ENCODE data around the gene RRAS2.

The RRAS2 gene

DNA sequence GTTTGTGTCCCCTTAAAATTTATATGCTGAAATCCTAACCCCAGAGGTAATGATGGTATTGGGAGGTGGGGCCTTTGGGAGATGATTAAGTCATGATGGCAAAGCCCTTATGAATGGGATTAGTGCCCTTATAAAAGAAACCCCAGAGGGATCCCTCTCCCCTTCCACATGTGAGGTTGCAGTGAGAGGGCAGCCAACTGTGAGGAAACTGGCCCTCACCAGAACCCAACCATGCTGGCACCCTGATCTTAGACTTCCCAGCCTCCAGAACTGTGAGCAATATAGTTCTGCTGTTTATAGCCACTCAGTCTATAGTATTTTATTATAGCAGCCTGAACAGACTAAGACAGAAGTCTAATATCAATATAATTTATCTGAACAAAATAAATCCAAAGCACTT lies 27.1 kb upstream of the RRAS2 start:
- Histone ChIP-seq H3K9me3 (ENCODE audit: control insufficient read depth, insufficient read depth, low read length) (no peaks in the 10 kb centered on the region), H3K27ac (ENCODE audit: low read length) (no peak overlapping the region), H3K27me3 (ENCODE audit: control insufficient read depth, insufficient read depth, low read length) (no peaks in the 10 kb centered on the region; the same call in 1 of the 2 replicates), H3K4me3 (ENCODE audit: low read length) (no peak overlapping the region), H3K36me3 (ENCODE audit: control insufficient read depth, insufficient read depth, low read length) (no peaks in the 10 kb centered on the region), H3K4me1 (ENCODE audit: control insufficient read depth, insufficient read depth, low read length) (no peaks in the 10 kb centered on the region)
- DNase-seq (ENCODE audit: low read depth, low spot score) = no peak

DNA sequence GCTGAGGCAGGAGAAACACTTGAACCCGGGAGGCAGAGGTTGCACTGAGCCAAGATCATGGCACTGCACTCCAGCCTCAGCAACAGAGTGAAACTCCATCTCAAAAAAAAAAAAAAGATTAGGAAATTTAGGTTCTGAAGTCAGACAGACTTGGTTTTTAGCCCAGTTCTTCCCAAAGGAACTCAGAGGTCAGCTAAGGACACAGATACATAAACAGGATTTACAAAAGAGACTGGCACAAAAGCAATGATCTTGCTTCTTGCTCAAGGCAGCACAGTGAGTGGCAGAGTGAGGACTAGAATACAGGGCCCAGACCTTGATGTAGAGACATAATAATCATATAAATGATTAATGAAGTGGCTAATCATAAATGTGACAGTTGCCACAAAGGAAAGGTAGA lies 25.4 kb upstream of the RRAS2 start:
- Histone ChIP-seq H3K4me3 (ENCODE audit: low read length) (no peak overlapping the region), H3K9me3 (ENCODE audit: control insufficient read depth, insufficient read depth, low read length) (no peaks in the 10 kb centered on the region), H3K4me1 (ENCODE audit: control insufficient read depth, insufficient read depth, low read length) (no peaks in the 10 kb centered on the region), H3K27me3 (ENCODE audit: control insufficient read depth, insufficient read depth, low read length) (no peaks in the 10 kb centered on the region; the same call in 1 of the 2 replicates), H3K27ac (ENCODE audit: low read length) (no peak overlapping the region), H3K36me3 (ENCODE audit: control insufficient read depth, insufficient read depth, low read length) (no peaks in the 10 kb centered on the region)
- DNase-seq (ENCODE audit: low read depth, low spot score) = no peak
- no CpG with 5 or more reads among the region's 1 CpG for WGBS (ENCODE audit: insufficient coverage, insufficient read length)

DNA sequence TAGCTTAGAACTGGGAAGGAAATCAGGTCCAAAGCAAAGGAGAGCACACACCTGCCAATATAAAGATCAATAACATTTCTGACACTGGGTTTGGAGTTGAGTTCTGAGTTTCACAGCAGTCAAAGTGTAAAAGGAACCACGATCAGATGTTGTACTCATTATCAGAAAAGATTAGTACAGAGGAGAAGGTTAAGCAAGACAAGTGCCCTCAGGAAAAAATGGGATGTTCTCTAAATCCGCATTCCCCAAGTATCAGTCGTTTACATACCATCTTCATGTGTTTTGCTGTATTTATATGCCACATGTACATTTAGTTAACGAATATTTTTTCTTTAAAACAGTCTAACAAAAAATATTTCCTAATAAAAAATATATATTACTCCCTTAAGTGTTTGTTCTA lies 23.0 kb upstream of the RRAS2 start:
- Histone ChIP-seq H3K27me3 (ENCODE audit: control insufficient read depth, insufficient read depth, low read length) (no peaks in the 10 kb centered on the region; the same call in 1 of the 2 replicates), H3K27ac (ENCODE audit: low read length) (no peak overlapping the region), H3K9me3 (ENCODE audit: control insufficient read depth, insufficient read depth, low read length) (no peaks in the 10 kb centered on the region), H3K36me3 (ENCODE audit: control insufficient read depth, insufficient read depth, low read length) (no peaks in the 10 kb centered on the region), H3K4me1 (ENCODE audit: control insufficient read depth, insufficient read depth, low read length) (no peaks in the 10 kb centered on the region), H3K4me3 (ENCODE audit: low read length) (no peak overlapping the region)
- WGBS (ENCODE audit: insufficient coverage, insufficient read length) = no CpG with 5 or more reads among the region's 4 CpGs
- no peak for DNase-seq (ENCODE audit: low read depth, low spot score)

DNA sequence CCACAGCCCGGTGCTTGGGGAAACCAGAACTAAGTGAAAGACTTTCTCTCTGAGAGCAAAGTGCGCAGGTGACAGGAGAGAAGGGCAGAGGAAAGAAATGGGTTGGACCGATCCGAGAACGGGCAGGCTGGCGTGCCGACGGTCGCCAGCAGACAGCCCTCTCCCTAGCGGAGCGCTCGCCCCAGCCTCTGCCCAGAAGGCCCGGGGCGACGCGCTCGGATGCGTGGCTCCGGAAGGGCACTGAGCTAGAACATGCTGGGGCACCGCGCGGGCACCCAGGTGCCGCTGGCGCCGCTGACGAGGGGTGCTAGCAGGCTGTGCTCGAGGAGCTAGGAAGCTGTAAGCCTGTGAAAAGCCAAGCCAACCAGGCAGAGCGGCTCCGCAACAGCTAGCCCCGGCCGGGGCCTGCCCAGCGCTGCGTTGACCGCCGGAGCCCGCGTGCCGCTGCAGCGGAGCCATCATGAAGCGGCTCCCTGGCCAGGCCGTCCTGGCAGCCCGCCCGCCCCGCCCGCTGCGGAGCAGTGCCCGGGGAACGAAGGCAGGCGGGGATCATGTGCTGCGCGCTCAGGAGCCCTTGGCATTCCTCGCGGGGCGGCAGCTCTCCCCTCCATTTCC lies 22.1 kb upstream of the RRAS2 start:
- no peak overlapping the region for H3K27ac ChIP-seq (ENCODE audit: low read length)
- no CpG with 5 or more reads among the region's 54 CpGs for WGBS (ENCODE audit: insufficient coverage, insufficient read length)

DNA sequence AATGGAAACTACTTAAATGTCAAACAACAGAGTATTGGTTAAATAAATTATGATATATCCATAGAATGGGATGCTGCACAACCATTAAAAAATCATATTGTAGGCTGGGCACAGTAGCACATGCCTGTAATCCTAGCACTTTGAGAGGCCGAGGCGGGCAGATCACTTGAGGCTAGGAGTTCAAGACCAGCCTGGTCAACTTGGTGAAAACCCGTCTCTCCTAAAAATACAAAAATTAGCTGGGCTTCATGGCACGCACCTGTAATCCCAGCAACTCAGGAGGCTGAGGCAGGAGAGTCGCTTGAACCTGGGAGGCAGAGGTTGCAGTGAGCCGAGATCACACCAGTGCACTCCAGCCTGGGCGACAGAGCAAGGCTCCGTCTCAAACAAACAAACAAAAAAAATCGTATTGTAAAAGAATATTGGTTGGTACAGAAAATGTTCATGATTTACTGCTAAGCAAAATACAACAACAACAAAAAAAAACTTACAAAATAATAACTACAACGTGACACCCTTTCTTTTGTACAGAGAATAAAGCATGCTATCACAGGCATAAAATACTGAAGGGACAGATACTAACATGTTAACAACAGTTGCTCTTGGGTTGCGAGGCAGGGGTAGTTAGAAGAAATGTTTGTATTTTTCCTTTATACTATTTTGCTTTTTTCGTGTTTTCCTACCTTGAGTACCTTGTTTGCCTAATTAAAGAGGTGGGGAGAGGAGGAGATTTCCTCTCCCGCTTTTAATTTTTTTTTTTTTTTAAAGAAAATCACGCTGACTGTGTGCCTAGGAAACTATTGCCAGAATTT lies 21.3 kb upstream of the RRAS2 start:
- Histone ChIP-seq H3K4me3 (ENCODE audit: low read length) (no peak overlapping the region), H3K9me3 (ENCODE audit: control insufficient read depth, insufficient read depth, low read length) (no peaks in the 10 kb centered on the region), H3K27me3 (ENCODE audit: control insufficient read depth, insufficient read depth, low read length) (no peaks in the 10 kb centered on the region; the same call in 1 of the 2 replicates), H3K4me1 (ENCODE audit: control insufficient read depth, insufficient read depth, low read length) (no peaks in the 10 kb centered on the region), H3K27ac (ENCODE audit: low read length) (no peak overlapping the region), H3K36me3 (ENCODE audit: control insufficient read depth, insufficient read depth, low read length) (no peaks in the 10 kb centered on the region)
- WGBS (ENCODE audit: insufficient coverage, insufficient read length) = no CpG with 5 or more reads among the region's 14 CpGs
- no peak for DNase-seq (ENCODE audit: low read depth, low spot score)

More for the DNA sequence above, 22.1 kb upstream of the RRAS2 start:
- Histone ChIP-seq H3K9me3 (ENCODE audit: control insufficient read depth, insufficient read depth, low read length) (no peaks in the 10 kb centered on the region), H3K4me3 (ENCODE audit: low read length) (peak overlapping the region; percentile 51), H3K4me1 (ENCODE audit: control insufficient read depth, insufficient read depth, low read length) (no peaks in the 10 kb centered on the region), H3K36me3 (ENCODE audit: control insufficient read depth, insufficient read depth, low read length) (no peaks in the 10 kb centered on the region), H3K27me3 (ENCODE audit: control insufficient read depth, insufficient read depth, low read length) (no peaks in the 10 kb centered on the region; the same call in 1 of the 2 replicates)
- DNase-seq (ENCODE audit: low read depth, low spot score) = no peak

DNA sequence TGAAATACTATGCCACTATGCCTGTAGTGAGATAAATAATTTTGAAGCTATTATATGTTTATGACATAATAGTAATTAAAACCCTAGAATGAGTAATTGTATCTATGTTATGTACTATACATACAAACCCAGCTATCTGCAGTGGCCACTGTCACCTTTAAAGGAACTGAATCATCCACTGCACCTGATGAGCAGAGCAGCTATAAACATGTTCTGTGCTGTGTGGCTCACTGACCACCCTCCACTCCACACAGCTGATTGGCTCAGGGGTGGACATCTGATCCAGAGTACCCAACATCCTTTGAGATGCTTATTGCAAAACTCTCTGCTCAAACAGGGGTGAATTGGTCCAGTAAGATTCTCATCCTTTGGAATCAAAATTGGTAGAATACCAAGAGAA lies 19.2 kb upstream of the RRAS2 start:
- H3K4me3 ChIP-seq (ENCODE audit: low read length) = no peak overlapping the region
- no peaks in the 10 kb centered on the region; the same call in 1 of the 2 replicates for H3K4me1 ChIP-seq (ENCODE audit: control insufficient read depth, insufficient read depth, low read length)
- no peak overlapping the region for H3K27ac ChIP-seq (ENCODE audit: low read length)
- H3K27me3 ChIP-seq (ENCODE audit: control insufficient read depth, insufficient read depth, low read length) = no peaks in the 10 kb centered on the region; the same call in 1 of the 2 replicates
- no peaks in the 10 kb centered on the region for H3K9me3 ChIP-seq (ENCODE audit: control insufficient read depth, insufficient read depth, low read length)
- H3K36me3 ChIP-seq (ENCODE audit: control insufficient read depth, insufficient read depth, low read length) = no peaks in the 10 kb centered on the region
- DNase-seq (ENCODE audit: low read depth, low spot score) = no peak

DNA sequence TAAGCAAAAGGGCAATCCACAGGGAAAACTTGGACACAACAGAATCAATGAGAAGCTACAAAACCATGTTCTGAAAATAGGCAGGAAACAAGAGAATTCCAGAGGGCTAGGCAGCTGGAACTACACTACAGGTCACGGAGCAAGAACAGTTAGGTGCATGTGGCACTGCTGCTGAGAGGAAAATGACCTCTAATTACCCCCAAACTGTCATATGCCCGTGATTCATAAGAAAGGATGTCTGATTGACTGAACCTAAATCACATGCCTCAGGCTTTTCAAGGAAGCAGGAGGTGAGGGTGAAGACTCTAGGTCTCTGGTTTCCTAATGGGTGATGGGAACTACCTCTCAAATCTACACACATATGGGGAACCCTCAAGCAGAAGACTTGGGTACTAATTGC lies 17.9 kb upstream of the RRAS2 start:
- Histone ChIP-seq H3K27me3 (ENCODE audit: control insufficient read depth, insufficient read depth, low read length) (no peaks in the 10 kb centered on the region; the same call in 1 of the 2 replicates), H3K9me3 (ENCODE audit: control insufficient read depth, insufficient read depth, low read length) (no peaks in the 10 kb centered on the region; the same call in 1 of the 2 replicates), H3K4me1 (ENCODE audit: control insufficient read depth, insufficient read depth, low read length) (no peaks in the 10 kb centered on the region; the same call in 1 of the 2 replicates), H3K4me3 (ENCODE audit: low read length) (no peak overlapping the region), H3K27ac (ENCODE audit: low read length) (no peak overlapping the region), H3K36me3 (ENCODE audit: control insufficient read depth, insufficient read depth, low read length) (no peaks in the 10 kb centered on the region)
- no peak for DNase-seq (ENCODE audit: low read depth, low spot score)
- no CpG with 5 or more reads among the region's 2 CpGs for WGBS (ENCODE audit: insufficient coverage, insufficient read length)

DNA sequence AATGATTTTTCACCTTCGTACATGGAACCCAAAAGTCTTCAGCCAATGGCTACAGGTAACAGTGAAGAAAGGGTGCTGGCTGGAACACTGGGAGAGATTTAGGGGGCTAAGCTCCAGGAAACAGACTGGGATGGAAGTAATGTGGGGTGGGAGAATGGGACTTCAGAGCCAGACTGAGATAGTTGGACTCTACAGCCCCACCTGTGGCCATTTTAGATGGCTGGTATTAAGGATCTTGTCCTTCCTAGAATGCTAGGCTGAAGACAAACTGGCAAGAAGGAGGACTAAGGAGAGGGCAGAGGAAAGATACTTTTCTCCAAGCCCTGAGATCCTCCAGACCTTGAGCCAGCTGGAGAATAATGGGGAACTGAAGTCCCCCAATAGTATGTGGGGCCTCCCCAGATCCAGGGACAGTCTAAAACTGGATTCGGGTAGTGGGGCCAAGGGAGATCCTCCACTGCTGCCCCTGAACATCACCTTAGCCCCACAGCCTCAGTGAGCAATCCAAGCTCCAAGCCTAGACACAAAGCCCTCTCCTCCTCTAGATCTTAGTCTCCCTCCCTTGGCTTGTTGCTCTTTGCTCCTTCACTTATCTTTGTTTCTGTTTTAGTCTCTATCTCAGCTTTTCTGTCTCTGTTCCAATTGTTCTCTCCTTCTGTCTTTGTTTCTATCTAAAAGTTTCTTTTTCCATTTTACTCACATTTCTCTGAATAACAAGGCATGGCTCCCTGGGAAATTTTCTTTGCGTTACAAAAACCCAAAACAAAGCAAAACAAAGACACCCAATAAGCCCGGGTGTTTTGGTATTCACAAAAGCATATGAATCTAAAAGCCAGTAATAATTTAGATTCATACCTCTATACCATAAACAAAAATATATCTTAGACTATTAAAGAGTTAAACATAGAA lies 16.2 kb upstream of the RRAS2 start:
- peaks cover 2% of the 10 kb centered on the region; the same call in 1 of the 2 replicates for H3K4me1 ChIP-seq (ENCODE audit: control insufficient read depth, insufficient read depth, low read length)
- DNase-seq (ENCODE audit: low read depth, low spot score) = no peak
- no peak overlapping the region for H3K4me3 ChIP-seq (ENCODE audit: low read length)
- H3K9me3 ChIP-seq (ENCODE audit: control insufficient read depth, insufficient read depth, low read length) = no peaks in the 10 kb centered on the region; the same call in 1 of the 2 replicates
- H3K27ac ChIP-seq (ENCODE audit: low read length) = no peak overlapping the region
- WGBS (ENCODE audit: insufficient coverage, insufficient read length) = no CpG with 5 or more reads among the region's 4 CpGs
- no peaks in the 10 kb centered on the region for H3K36me3 ChIP-seq (ENCODE audit: control insufficient read depth, insufficient read depth, low read length)
- H3K27me3 ChIP-seq (ENCODE audit: control insufficient read depth, insufficient read depth, low read length) = no peaks in the 10 kb centered on the region

DNA sequence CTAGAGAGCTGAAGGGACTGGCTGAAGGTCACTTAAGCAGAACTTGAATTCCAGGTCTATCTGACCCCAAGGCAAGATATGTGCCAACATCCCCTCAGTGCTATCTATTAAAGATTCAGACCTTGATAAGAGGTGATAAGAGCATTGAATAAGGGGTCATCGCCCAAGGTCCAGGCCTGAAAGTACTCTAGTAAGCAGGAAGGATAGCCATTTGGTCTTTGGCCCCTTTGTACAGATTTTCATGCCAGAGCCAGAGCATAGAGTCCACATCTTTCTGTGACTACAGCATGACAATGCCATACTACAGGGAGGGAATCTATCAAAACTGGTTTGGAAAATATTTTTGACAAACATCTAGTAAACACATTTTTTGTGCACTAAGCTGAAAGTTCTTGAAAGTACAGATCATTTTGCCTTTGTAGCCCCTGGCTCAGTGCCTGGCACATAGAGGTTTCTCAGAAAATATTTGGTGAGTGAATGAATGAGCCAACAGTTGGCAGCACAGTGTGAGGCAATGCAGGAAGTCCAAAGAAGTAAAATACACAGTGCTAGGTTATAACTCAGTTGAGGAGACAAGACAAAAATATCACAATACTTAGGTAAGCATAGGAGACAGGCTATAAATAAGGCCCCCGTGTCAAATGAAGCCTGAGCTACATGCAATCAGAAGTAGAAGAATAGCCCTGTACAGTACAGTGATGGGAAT lies 15.1 kb upstream of the RRAS2 start:
- no peaks in the 10 kb centered on the region for H3K27me3 ChIP-seq (ENCODE audit: control insufficient read depth, insufficient read depth, low read length)
- DNase-seq (ENCODE audit: low read depth, low spot score) = no peak
- no peak overlapping the region for H3K27ac ChIP-seq (ENCODE audit: low read length)
- no peak overlapping the region for H3K4me3 ChIP-seq (ENCODE audit: low read length)
- H3K4me1 ChIP-seq (ENCODE audit: control insufficient read depth, insufficient read depth, low read length) = peaks cover 2% of the 10 kb centered on the region; the same call in 1 of the 2 replicates
- no peaks in the 10 kb centered on the region for H3K36me3 ChIP-seq (ENCODE audit: control insufficient read depth, insufficient read depth, low read length)
- no CpG with 5 or more reads among the region's 2 CpGs for WGBS (ENCODE audit: insufficient coverage, insufficient read length)
- no peaks in the 10 kb centered on the region; the same call in 1 of the 2 replicates for H3K9me3 ChIP-seq (ENCODE audit: control insufficient read depth, insufficient read depth, low read length)

DNA sequence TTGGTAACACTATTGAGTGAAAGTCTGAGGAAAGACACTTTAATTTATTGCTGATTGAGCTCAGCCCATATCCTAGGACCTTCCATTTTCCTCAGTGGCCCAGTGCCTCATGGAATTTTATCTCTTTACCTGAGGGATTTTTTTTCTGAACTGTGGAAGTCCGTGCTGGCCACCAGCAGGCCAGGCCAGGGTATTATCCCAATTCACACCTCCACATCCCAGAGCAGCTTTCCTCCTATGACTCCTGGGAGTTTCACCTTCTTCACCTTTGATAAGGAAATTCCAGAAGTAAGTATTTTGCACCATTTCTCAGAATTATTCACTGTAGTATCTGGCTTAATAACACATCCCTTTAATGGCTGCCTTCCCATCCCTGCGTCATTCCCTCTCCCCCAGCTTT lies 13.0 kb upstream of the RRAS2 start:
- no peak overlapping the region for H3K27ac ChIP-seq (ENCODE audit: low read length)
- WGBS (ENCODE audit: insufficient coverage, insufficient read length) = no CpG with 5 or more reads among the region's 2 CpGs
- no peaks in the 10 kb centered on the region for H3K27me3 ChIP-seq (ENCODE audit: control insufficient read depth, insufficient read depth, low read length)
- H3K9me3 ChIP-seq (ENCODE audit: control insufficient read depth, insufficient read depth, low read length) = no peaks in the 10 kb centered on the region; the same call in 1 of the 2 replicates
- H3K4me3 ChIP-seq (ENCODE audit: low read length) = no peak overlapping the region
- no peak for DNase-seq (ENCODE audit: low read depth, low spot score)
- H3K36me3 ChIP-seq (ENCODE audit: control insufficient read depth, insufficient read depth, low read length) = no peaks in the 10 kb centered on the region
- peaks cover 2% of the 10 kb centered on the region; the same call in 1 of the 2 replicates for H3K4me1 ChIP-seq (ENCODE audit: control insufficient read depth, insufficient read depth, low read length)
